Measurements from ENCODE around the gene KIAA0930.
"Not testable (repeated sequence)": the region's sequence is repeated elsewhere in the genome, so short reads cannot be mapped to it uniquely, and the experiment has no call there.

The KIAA0930 gene

DNA sequence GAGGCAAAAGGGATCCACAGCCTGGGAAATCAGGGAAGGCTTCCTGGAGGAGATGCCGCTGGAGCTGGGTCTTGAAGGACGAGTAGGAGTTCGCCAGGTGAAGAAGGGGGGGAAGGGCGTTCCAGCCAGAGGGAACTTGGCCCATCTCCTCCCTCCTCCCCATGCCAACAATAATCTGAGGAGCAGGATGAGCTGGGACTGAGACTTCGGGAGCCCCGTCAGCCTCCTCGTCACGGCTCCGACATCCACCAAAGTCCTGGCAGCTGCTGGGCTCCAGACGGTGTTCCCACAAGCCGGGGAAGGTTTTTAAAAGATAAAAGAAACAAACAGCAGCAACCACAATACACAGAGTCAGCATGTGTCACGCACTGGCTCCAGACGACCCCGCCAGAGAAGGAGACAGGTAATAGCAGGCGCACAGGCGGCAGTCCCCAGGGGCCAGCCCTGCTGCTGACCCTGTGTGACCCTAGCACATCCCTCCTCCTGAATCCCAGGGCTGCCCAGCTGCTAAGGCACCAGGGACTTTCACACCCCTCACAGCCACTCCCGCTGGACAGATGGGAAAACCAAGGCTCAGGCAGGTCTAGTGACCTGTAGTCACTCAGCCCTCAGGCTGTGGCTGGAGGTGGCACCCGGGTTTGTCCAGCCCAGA, 39.7 kb downstream of the KIAA0930 start:
- no peak for DNase-seq

DNA sequence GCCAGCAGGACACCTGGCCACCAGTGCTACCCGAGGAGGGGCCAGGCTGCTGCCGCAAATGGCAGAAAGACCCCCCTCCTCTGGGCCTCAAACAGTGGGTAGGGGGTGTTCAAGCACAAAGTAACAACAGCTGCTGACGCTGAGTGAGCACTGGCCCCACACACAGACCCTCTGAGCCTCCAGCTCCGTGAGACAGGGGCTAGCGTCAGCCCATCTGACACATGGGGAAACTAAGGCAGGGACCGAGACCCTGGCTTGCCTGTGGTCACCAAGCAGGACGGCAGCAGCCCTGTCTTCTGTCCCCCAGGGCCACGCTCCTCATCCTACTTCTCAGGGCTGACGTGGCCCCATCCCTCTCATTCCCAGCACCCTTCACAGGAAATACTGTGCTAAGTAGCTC, 40.5 kb downstream of the KIAA0930 start:
- DNase-seq = no peak

DNA sequence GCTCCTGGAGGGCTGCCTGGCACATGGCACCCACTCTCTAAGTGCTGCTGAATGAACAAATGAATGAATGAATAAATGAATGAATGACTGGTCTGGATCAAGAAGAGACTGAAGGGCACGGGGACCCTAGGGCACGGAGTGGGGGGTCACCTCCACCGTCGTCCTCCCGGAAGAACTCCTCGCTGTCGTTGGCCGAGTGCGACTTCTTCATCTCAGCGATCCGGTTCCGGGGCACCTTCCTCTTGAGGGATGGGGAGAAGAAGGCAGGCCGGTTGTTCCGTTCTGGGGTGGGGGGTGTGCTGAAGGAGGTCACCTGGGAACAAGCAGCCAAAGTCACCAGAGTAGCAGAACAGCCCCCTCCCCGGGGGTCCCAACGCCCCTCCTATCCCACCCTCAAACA, 41.0 kb downstream of the KIAA0930 start:
- no peak for DNase-seq

DNA sequence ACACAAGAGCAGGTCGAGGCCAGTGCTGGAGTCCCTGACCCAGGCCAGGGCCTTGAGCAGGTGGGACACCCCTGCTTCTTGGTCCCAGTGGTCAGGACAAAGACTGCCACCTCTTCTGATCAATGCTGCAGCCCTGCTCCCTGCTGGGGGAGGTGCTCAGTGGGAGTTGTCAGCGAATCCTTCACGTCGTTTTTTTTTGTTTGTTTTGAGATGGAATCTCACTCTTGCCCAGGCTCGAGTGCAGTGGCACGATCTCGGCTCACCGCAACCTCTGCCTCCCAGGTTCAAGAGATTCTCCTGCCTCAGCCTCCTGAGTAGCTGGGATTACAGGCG, 42.3 kb downstream of the KIAA0930 start:
- no peak for DNase-seq

DNA sequence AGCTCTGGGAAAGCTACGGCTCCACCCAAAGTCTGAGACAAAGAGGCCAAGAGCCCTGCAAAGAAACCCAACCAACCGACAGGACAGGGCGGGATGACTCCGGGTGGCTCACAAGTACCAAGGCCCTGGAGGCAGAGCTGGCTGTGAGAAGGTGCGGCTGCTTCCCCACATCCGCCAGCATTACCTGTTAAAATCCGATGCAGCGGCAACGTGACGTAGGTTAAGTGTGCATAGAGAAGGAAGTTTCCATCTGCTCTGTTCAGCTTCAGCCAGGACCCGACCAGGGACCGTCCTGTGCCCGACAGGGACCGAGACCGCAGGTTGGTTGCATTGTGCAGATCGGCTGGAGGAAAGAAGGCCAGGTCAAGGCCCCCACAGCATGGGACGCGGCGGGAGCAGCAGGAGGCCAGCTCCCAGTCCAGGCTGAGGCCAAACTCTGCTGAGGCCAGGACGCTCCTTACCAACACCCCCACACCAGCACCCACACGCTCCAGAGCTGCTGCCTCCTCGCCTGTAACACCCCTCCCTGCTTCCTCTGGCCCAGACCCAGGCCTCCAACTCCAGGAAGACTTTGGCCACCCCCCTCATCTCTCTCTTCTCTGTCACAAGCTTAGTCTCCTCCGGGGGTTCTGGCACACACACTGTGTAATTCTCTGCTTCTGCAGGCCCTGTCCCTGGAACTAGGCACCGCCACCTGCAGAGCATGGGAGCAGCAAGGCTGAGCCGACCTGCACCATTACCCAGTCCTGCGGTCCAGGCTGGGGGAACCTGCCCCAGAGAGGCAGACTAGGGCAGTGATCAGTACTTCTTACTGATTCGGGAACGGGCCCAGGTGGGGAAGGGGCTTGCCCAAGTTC, 42.9 kb downstream of the KIAA0930 start:
- no peak for DNase-seq

DNA sequence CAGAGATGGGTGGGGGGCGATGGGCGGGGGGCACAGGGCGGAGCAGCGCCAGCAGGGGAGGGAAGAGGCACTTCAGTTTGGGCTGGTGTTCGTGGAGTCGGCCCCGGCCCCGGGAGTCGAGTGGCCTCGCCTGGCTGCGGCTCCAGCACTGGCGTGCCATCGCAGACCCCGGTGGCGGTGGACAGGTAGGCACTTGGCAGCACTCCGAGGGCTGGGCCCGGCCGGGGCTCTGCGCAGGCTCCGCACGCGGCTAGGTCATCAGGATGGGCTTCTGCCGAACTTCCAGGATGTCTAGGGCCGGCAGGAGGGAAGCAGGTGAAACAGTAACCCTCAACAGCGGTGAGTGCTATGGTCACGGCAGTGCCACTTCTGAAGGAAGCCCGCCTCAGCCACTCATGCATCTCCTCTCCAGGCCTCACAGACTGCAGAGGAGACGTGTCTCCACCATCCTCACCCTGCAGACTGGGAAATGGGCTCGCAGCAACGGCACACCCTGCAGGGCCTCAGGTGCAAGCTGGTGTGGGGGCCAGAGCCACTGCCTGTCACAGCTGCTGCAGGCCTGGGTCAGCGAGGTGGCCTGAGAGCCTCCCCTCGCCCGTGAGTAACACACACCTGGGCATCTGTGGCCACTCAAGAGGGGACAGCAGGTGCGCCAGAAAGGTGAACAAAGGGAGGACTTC, 43.6 kb downstream of the KIAA0930 start:
- no peak for DNase-seq

DNA sequence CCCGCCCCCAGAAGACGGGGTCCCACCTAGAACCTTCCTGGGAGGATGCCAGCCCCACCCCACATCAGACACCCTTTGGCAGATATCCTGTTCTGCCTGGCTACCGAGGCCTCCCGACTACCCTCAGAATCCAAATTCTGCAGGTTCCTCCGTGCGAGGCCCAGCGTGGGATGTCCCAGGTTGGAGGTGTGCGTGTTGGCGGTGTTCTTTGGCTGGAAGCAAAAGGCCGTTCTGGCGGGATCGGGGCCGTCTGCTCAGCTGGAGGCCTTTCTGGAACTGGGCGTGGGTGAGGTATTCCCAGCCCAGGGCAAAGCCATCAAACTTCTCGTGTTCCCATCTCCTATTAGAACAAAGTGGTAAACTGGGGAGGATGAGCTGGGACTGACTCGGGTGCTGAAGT, 44.4 kb downstream of the KIAA0930 start:
- DNase-seq = no peak

DNA sequence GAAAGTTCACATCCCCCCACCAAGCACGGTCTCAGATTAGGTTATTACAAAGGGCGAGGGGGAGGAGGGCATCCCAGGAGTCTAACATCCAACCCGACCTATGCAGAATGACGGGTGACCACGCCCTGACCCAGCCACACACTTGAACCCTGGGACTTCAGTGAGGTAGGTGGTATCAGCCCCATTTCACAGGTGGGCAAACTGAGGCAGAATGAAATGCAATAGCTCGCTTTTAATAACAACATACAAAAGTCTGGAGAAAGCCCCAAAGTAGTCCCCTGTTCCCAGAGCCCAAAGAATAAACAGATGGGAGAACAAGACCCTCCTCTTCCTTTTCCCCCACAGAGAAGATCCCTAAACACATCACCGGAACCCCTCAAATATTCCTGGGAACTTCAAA, 45.1 kb downstream of the KIAA0930 start:
- no peak for DNase-seq

DNA sequence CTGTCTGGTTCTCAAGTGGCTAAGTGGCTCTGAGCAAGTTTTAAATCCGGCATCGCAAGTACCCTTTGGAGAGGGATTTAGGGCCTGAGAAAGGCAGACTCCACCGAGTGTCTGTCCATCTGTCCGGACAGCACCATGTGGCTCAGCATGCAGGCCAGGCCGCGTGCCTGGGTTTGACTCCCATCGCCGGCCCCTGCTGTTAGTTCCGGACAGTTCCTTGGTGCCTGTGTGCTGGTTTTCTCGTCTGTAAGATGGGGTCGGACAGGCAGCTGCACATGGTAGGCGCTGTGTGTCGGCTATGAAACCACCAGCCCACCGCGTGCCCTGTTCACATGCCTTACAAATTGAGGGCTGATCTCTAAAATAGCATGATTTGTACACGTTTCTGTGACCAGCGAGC, 46.0 kb downstream of the KIAA0930 start:
- no peak for DNase-seq

DNA sequence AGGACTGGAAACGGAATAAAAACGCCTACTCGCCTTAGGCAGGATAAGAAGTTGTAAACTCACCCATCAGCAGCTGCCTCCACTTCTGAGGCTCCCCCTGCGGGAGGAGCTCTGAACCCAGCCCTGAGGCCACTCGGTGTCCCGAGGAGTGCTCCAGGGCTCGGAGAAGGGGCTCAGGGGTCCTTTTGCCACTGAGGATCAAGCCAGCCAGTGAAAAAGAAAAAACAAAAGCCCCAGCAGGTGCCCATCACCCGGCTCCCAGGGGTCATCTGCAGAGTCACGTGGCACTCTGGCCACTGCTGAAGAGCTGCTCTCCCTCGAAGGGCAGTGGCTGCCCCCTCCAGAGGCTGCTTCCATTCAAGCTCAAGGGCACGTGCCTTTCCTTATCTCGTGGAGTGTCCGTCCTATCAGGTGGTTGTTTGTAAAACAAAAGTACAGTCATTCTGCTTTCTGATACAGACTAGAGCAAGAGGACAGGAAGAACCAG, 48.0 kb downstream of the KIAA0930 start:
- no peak for DNase-seq

DNA sequence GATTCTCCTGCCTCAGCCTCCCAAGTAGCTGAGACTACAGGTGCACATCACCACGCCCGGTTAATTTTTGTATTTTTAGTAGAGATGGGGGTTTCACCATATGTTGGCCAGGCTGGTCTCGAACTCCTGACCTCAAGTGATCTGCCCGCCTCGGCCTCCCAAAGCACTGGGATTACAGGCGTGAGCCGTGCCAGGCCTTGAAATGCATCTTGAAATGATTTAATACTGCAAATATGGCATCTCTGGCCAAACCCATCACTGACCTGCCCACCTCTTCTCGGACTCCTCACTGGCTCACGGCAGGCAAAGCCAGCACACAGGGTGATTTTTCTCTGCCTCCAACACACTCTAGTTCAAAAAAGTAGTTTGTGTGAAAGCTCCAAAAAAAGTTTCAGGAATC, 48.9 kb downstream of the KIAA0930 start:
- not testable (repeated sequence) for DNase-seq

DNA sequence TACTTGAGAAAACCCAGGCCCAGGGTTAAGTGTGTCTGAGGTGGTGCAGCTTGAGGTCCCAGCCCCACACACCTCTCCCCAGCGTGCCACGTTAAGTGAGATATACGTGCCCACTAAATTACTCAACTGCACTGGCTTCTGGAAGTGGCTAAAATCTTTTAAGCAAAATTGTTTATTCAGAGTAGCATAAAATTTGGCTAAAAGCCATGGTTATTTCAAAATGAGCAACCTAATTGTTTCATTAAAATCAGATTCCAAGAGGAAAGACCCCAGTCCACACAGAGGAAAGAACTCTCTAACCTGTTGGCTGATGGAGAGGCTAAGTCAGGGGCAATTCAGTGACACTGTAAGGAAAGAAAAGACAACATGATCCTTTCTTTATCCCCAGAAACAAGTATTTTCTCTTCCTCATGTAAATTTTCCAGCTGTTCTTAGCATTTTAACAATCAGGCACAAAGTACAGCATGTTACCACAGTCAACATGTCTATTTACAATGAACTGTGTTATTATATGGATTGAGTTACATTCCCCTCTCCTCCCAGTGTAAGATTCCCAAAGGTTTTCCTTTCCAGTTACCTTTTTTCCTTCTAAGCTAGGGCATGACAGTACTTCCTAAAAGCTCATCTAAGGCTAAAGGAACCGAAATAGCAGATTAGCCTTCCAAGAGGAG, 50.4 kb downstream of the KIAA0930 start:
- DNase-seq = no peak

DNA sequence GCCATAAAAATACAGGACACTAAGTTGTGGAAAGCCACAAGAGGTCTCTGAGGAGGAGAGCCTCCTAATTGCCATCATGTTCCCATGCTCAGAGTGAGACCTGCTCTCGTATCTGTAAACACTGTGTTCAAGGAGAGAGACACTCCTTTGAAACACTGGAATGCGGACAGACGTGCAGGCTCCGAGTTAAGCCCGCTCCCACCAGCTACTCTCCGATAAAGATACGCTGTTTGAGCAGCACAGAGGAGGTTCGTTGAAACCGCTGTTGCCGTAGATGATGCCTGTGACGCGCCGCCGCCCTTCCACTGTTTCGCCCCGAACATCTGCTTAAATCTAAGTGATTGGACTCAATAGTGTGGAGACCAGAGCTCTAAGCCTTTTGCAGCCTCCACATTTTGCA, 51.9 kb downstream of the KIAA0930 start:
- no peak for DNase-seq

DNA sequence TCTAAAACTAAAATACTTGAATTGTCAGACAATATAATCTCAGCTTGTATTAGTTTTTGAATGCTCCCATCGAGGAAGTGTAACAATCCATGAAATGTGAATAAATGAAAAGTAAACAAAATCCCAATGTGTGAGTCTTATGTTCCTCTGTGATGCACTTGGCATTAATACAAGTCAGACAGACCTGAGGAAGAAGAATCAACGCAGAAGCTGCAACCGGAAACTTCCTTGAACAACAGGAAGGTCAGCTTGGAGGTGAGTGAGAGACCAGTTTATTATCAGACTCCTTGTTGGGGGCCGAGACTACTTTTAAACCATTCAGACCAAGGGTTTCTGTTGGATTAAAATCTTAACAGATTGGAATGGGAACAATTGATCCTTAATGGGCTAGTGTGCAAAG, 52.8 kb downstream of the KIAA0930 start:
- no peak for DNase-seq

DNA sequence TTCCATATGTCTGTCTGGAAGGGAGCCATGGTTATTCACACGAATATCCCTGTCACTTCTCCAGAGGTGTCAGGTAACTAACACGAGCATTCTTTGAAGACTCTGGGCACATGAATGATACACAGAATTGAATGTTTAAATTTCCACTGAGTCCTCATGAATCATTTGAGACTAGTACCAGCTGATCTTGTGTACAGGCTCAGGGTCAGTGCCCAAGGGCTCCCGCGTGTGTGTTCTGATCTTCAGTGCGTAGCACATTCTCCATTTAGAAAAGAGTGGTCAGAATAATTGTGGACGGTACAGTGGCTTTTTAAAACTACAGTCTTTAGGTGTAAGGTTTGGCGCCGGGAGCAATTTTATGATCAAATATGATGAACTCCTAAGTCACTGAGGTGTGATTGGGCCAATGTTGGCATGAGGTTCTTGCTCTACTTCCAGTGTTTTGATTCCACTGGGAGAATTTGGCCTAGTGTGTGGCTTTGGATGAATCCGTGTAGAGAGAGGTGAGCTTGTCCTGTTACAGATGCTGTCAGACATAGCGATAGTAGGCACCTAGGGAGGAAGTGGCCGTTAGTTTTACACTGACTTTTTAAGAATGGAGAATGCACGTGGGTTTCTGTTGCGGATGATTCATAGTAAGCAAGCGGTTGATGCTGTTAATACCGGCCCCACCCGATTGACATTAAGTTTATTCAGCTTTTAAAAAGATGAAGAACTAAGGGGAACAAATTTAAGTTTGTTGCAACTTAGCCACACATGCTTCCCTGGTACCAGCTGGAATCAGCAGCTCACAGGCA, 54.8 kb downstream of the KIAA0930 start:
- no peak for DNase-seq

DNA sequence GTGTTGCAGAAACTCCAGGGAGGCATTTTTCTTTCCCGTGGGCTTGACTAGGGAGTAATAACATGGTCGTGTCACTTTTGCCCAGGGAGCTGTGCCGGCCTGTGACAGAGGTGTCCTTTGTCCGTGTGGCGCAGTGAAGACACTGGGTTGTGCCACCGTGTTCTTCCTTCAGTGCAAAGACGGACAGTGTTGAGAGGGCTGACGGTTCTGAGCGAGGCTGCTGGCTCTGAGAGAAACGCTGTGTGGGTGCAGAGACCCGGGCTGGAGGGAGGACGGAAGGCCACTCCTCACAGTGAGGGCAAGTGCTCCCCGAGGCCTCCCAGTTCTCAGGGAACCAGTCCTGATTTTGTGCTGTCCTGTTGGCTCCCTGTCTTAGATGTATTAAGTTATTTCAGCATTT, 56.7 kb downstream of the KIAA0930 start:
- DNase-seq = no peak

DNA sequence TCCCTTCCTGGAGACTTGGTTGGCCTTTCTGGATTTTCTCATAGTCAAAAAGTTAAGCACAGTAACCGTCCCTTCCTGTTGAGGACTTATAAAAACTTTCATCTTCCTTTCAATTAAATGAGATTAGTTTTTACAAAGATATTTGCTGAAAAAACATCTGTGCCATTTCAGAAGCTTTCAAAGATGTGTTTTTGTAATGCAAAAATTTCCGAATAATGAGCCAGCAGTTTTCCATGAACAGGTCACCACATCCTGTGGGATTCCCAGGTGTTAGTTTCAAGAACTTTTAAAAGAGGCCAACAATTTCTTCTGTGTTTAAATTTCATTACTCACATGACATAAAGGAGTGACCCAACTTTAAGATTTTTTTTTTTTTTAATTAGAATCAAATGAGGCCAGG, 58.9 kb downstream of the KIAA0930 start:
- DNase-seq = no peak

DNA sequence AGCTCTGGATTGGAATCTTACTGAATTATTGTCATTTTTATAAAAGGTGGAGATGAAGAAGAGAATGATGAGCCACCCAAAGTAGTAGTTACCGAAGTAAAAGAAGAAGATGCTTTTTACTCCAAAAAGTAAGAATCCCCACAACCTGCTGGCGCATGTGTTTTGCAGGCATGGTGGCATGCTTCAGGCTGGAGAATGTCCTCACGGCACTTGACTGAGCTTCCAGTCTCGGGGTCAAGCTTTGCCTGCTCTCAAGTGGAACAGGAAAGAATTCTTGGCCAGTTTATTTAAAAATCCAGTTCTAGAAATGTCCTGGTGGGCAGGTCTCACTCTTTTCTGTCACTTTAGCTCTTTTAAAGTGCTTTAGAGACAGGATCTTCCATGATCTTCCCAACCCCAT, 59.5 kb downstream of the KIAA0930 start:
- no peak for DNase-seq

DNA sequence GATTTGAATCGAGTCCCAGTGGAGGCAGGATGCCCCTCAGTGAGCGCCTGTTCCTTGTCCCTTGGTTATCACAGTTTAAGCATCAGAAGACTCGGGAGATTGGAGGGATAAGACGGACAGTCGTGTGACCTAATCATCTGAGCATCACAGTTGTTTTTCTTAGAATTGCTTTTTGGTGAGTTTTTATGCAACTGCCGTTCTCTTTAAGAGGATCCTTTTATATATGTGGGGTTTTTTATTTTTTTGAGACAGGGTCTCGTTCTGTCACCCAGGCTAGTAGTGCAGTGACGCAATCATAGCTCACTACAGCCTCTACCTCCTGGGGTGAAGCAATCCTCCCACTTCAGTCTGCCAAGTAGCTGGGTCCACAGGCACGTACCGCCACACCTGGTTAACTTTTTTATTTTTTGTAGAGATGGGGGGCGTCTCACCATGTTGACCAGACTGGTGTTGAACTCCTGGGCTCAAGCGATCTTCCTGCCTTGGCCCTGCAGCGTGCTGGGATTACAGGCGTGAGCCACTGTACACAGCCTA, 60.5 kb downstream of the KIAA0930 start:
- no peak for DNase-seq

DNA sequence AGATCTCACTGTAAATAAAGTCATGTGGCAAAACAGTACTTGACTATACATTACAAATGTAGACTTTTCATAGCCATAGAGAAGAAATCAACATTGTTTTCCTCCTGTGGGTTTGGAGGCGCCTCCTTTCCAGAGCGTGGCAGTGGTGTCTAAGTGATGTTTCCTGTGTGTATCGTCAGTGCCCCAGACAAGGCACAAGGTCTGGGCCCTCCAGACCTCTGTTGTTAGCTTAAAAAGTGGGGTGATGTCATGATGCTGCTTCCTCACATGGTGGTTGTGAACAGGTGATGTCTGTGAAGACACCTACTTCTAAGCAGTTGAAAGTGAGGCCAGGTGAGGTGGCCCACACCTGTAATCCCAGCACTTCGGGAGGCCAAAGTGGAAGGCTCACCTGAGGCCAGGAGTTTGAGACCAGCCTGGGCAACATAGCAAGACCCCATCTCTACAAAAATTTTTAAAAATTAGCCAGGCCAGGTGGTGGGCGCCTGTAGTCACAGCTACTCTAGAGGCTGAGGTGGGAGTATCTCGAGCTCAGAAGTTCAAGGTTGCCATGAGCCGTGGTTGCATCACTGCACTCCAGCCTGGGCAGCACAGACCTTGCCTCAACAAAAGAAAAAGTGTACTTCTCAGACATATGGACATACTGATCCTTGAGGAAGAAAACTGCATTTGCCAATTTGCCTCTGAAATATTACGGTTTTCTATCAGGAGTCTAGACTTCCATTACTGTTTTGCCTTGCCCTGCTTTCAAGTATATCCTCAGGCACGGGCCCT, 61.2 kb downstream of the KIAA0930 start:
- no peak for DNase-seq

DNA sequence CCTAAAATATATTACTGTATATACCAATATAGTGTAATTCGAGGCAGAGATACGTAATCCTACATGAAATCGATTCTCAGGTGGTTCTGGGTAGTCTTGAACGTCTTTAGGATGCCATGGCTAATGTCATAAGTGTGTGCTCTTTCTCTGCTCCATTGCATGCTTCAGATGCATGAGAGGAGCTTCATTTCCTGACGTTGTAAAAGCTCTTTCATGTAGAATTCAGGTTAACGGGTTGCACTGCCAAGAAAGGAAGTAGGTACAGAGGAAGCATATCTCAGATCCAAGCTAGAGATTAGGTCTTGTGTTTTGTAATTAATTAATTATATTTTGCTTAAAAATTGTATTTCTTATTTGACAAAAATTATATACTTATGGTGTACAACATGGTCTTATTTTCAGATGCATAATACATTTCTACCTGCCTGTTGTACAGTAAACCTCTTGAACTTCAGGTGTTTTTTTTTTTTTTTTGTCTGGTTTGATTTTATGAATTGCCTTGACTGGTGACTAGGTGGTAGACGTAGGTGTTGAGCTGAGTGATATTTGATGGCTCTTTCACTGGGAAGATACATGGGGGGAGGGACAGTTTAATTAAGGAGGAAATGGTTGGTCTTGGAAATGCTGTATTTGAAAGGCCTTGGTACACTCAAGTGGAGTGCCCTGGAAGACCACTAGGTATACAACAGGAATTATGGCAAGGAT, 67.7 kb downstream of the KIAA0930 start:
- no peak for DNase-seq
